Stomach (tissue), 19 donors: ENCODE data around the gene RPS3. TPM values are rescaled to one million over a fixed set of nuclear protein-coding genes. Genes with fewer than 3 reads are reported as not detected.
A peak's percentile ranks its signal among the peaks of the same experiment; 100 is the strongest.

ENCODE experiments used
- DNase-seq, 2 donors: peaks; one replicate each; pipeline versions ENCODE4 v3.0.0 to v3.0.0-alpha.2; 2013 to 2019
- H3K27ac ChIP-seq, 5 donors: fragments of 200-600 bp in 4 of 5; sonication (generic) in 4 of 5; one replicate each; pipeline ENCODE4 v1.5.1; 2013 to 2019; ENCODE audit warnings: mild to moderate bottlenecking in 1 of 5, moderate library complexity in 1 of 5
- H3K27me3 ChIP-seq, 3 donors: fragments of 200-600 bp; sonication (generic); one replicate each; pipeline ENCODE4 v1.5.1; 2017 to 2019; ENCODE audit warnings: mixed run types in 1 of 3
- H3K36me3 ChIP-seq, 4 donors: fragments of 200-600 bp; sonication (generic); 1 replicate in 3 of 4; 2 replicates in 1 of 4; pipeline ENCODE4 v1.5.1; 2016 to 2019
- H3K4me1 ChIP-seq, 4 donors: fragments of 200-600 bp; sonication (generic); one replicate each; pipeline ENCODE4 v1.5.1; 2016 to 2019
- H3K4me3 ChIP-seq, 4 donors: fragments of 200-600 bp; sonication (generic) in 3 of 4; one replicate each; pipeline ENCODE4 v1.5.1; 2016 to 2019; ENCODE audit warnings: mild to moderate bottlenecking in 1 of 4
- H3K9me3 ChIP-seq, 4 donors: fragments of 200-600 bp; sonication (generic); one replicate each; pipeline ENCODE4 v1.5.1; 2016 to 2019
- EP300 ChIP-seq: sonication (generic); formaldehyde crosslinking; IDR thresholded peaks from one replicate; pipeline ENCODE4 v1.6.1; 2017; ENCODE audit warnings: antibody characterized with exemption
- POLR2A ChIP-seq, 4 donors: fragments of 450-650 bp; IDR thresholded peaks; one replicate each; pipeline ENCODE4 v1.6.1; 2016; ENCODE audit warnings: antibody characterized with exemption in 4 of 4, control low read depth in 2 of 4, mild to moderate bottlenecking in 1 of 4, moderate library complexity in 1 of 4
- POLR2AphosphoS5 ChIP-seq, 3 donors: sonication (generic); formaldehyde crosslinking; IDR thresholded peaks; one replicate each; pipeline ENCODE4 v1.6.1; 2016; ENCODE audit warnings: antibody characterized with exemption in 3 of 3
- WGBS, 5 donors: extraction: QIAGEN DNeasy Blood & Tissue Kit in 3 of 5; methylation state at CpG; one replicate each; pipeline versions ENCODE4 v1.1.5 to v1.1.7; 2013 to 2018; 5-methylcytosine and 5-hydroxymethylcytosine counted together
- intact Hi-C: fragments of 100-400 bp; cut with DNase I; formaldehyde crosslinking; loops from one replicate; pipeline ENCODE4 v1.15.1; 2023; ENCODE audit warnings: low total_unique reads
- long read RNA-seq, 10 donors: transcript quantifications; one replicate each; lab custom pipeline, GENCODE V29; 2026
- polyA plus RNA-seq, 3 donors: library from polyadenylated mRNA; stranded (reverse); fragments of 200-250 nt; gene quantifications; one replicate each; pipeline ENCODE4 v1.2.3, GENCODE V29; 2013
- total RNA-seq, 5 donors: library from RNA; depleted of rRNA; stranded (reverse); fragments of >200 nt; gene quantifications; one replicate each; pipeline versions ENCODE4 v1.1.0 to v1.2.3, GENCODE V29; 2014 to 2016
- TF ChIP-seq, protein P1 (sequence below), 7 experiments: fragments of 450-650 bp in 4 of 7; fragments of 200-600 bp in 3 of 7; sonication (generic) in 3 of 7; IDR thresholded peaks; one replicate each; pipeline ENCODE4 v1.5.1; 2016 to 2019; ENCODE audit warnings: antibody characterized with exemption in 7 of 7, control low read depth in 2 of 7, mild to moderate bottlenecking in 1 of 7
- donor health status: healthy with polysubstance abuse.
- donor health status: Bipolar disorder and iron deficiency.
- donor health status: healthy.

RPS3 gene
- total RNA-seq: 1,000 to 10,000 TPM in 3 of 5 donors, 100 to 1,000 TPM in 2; 607 to 1,681 (median 1,272) TPM
- polyA plus RNA-seq: 1,000 to 10,000 TPM; 2,719 to 3,770 (median 2,836) TPM
- long read RNA-seq, donor 1, transcript RPS3-217 (7 exons, 2,097 nt): major isoform, 459 of 660 reads
- long read RNA-seq, donor 1, transcript RPS3-203 (6 exons, 866 nt): minor isoform, 31 of 660 reads
- long read RNA-seq, donor 1, transcript RPS3-214 (4 exons, 1,878 nt): minor isoform, 6 of 660 reads
- long read RNA-seq, donor 1, partial matches to known transcripts: 144 of 660 reads
- long read RNA-seq, donor 1, other reads (novel, unspliced or antisense): 15 of 660 reads
- long read RNA-seq, donor 2, transcript RPS3-209 (7 exons, 1,306 nt): minor isoform, 7 of 1,062 reads
- long read RNA-seq, donor 2, transcript RPS3-203 (6 exons, 866 nt): minor isoform, 31 of 1,062 reads
- long read RNA-seq, donor 2, transcript RPS3-217 (7 exons, 2,097 nt): major isoform, 812 of 1,062 reads
- long read RNA-seq, donor 2, partial matches to known transcripts: 183 of 1,062 reads
- long read RNA-seq, donor 2, other reads (novel, unspliced or antisense): 22 of 1,062 reads
- long read RNA-seq, donor 3, transcript RPS3-203 (6 exons, 866 nt): minor isoform, 51 of 1,034 reads
- long read RNA-seq, donor 3, transcript RPS3-217 (7 exons, 2,097 nt): major isoform, 644 of 1,034 reads
- long read RNA-seq, donor 3, partial matches to known transcripts: 287 of 1,034 reads
- long read RNA-seq, donor 3, other reads (novel, unspliced or antisense): 42 of 1,034 reads
- long read RNA-seq, donor 4, transcript RPS3-217 (7 exons, 2,097 nt): major isoform, 124 of 169 reads
- long read RNA-seq, donor 4, transcript RPS3-209 (7 exons, 1,306 nt): minor isoform, 5 of 169 reads
- long read RNA-seq, donor 4, partial matches to known transcripts: 35 of 169 reads
- long read RNA-seq, donor 4, other reads (novel, unspliced or antisense): 0 of 169 reads
- long read RNA-seq, donor 5, transcript RPS3-216 (7 exons, 796 nt): minor isoform, 5 of 1,280 reads
- long read RNA-seq, donor 5, transcript RPS3-203 (6 exons, 866 nt): minor isoform, 70 of 1,280 reads
- long read RNA-seq, donor 5, transcript RPS3-217 (7 exons, 2,097 nt): major isoform, 682 of 1,280 reads
- long read RNA-seq, donor 5, transcript RPS3-214 (4 exons, 1,878 nt): minor isoform, 6 of 1,280 reads
- long read RNA-seq, donor 5, partial matches to known transcripts: 380 of 1,280 reads
- long read RNA-seq, donor 5, other reads (novel, unspliced or antisense): 132 of 1,280 reads
- long read RNA-seq, donor 6, transcript RPS3-217 (7 exons, 2,097 nt): major isoform, 2,314 of 3,300 reads
- long read RNA-seq, donor 6, transcript RPS3-203 (6 exons, 866 nt): minor isoform, 120 of 3,300 reads
- long read RNA-seq, donor 6, transcript RPS3-214 (4 exons, 1,878 nt): minor isoform, 17 of 3,300 reads
- long read RNA-seq, donor 6, transcript RPS3-216 (7 exons, 796 nt): minor isoform, 13 of 3,300 reads
- long read RNA-seq, donor 6, partial matches to known transcripts: 703 of 3,300 reads
- long read RNA-seq, donor 6, other reads (novel, unspliced or antisense): 117 of 3,300 reads
- long read RNA-seq, donor 7, transcript RPS3-203 (6 exons, 866 nt): minor isoform, 81 of 1,684 reads
- long read RNA-seq, donor 7, transcript RPS3-214 (4 exons, 1,878 nt): minor isoform, 11 of 1,684 reads
- long read RNA-seq, donor 7, transcript RPS3-217 (7 exons, 2,097 nt): major isoform, 896 of 1,684 reads
- long read RNA-seq, donor 7, partial matches to known transcripts: 570 of 1,684 reads
- long read RNA-seq, donor 7, other reads (novel, unspliced or antisense): 118 of 1,684 reads
- long read RNA-seq, donor 8, transcript RPS3-203 (6 exons, 866 nt): minor isoform, 85 of 1,815 reads
- long read RNA-seq, donor 8, transcript RPS3-216 (7 exons, 796 nt): minor isoform, 9 of 1,815 reads
- long read RNA-seq, donor 8, transcript RPS3-217 (7 exons, 2,097 nt): major isoform, 1,097 of 1,815 reads
- long read RNA-seq, donor 8, transcript RPS3-214 (4 exons, 1,878 nt): minor isoform, 5 of 1,815 reads
- long read RNA-seq, donor 8, partial matches to known transcripts: 504 of 1,815 reads
- long read RNA-seq, donor 8, other reads (novel, unspliced or antisense): 107 of 1,815 reads
- long read RNA-seq, donor 9, transcript RPS3-217 (7 exons, 2,097 nt): major isoform, 968 of 1,966 reads
- long read RNA-seq, donor 9, transcript RPS3-214 (4 exons, 1,878 nt): minor isoform, 15 of 1,966 reads
- long read RNA-seq, donor 9, transcript RPS3-209 (7 exons, 1,306 nt): minor isoform, 7 of 1,966 reads
- long read RNA-seq, donor 9, transcript RPS3-203 (6 exons, 866 nt): minor isoform, 106 of 1,966 reads
- long read RNA-seq, donor 9, partial matches to known transcripts: 763 of 1,966 reads
- long read RNA-seq, donor 9, other reads (novel, unspliced or antisense): 96 of 1,966 reads
- long read RNA-seq, donor 10, transcript RPS3-217 (7 exons, 2,097 nt): major isoform, 538 of 787 reads
- long read RNA-seq, donor 10, transcript RPS3-214 (4 exons, 1,878 nt): minor isoform, 7 of 787 reads
- long read RNA-seq, donor 10, transcript RPS3-203 (6 exons, 866 nt): minor isoform, 26 of 787 reads
- long read RNA-seq, donor 10, partial matches to known transcripts: 205 of 787 reads
- long read RNA-seq, donor 10, other reads (novel, unspliced or antisense): 6 of 787 reads

GRCh38 chr11:75399344-75400145 is at the start of gene RPS3:
Gene RPS3 (plus strand): TSS chr11:75399518. CDS start chr11:75399548, 30 bp downstream.
- intact Hi-C loops: no loop called here
- peak within 1 kb of the TSS; percentile 61 to 93 (median 72) for H3K4me3 ChIP-seq
- WGBS, 5 donors: 0 to 1% (median 1%) methylated on average over 31 to 55 of the region's 55 CpGs
- H3K27me3 ChIP-seq: no peaks in the 10 kb centered on the region
- H3K27ac ChIP-seq: peak within 1 kb of the TSS; percentile 87 to 98 (median 95)
- H3K36me3 ChIP-seq: peaks cover 38 to 39% (median 39%) of the 10 kb centered on the region in 4 donors
- DNase-seq: peak; percentile 94 to 98
- H3K4me1 ChIP-seq: peaks cover 27 to 45% (median 33%) of the 10 kb centered on the region in 4 donors
- no peaks in the 10 kb centered on the region for H3K9me3 ChIP-seq
- TF ChIP-seq EP300 (no peak), POLR2AphosphoS5 (IDR thresholded peaks at IDR 0.05) (peak; percentile 98 to 99 (median 98)), POLR2A (IDR thresholded peaks at IDR 0.05) (peak in 2 of 4 donors; percentile 42 to 59)
- TF ChIP-seq, protein P1, sequence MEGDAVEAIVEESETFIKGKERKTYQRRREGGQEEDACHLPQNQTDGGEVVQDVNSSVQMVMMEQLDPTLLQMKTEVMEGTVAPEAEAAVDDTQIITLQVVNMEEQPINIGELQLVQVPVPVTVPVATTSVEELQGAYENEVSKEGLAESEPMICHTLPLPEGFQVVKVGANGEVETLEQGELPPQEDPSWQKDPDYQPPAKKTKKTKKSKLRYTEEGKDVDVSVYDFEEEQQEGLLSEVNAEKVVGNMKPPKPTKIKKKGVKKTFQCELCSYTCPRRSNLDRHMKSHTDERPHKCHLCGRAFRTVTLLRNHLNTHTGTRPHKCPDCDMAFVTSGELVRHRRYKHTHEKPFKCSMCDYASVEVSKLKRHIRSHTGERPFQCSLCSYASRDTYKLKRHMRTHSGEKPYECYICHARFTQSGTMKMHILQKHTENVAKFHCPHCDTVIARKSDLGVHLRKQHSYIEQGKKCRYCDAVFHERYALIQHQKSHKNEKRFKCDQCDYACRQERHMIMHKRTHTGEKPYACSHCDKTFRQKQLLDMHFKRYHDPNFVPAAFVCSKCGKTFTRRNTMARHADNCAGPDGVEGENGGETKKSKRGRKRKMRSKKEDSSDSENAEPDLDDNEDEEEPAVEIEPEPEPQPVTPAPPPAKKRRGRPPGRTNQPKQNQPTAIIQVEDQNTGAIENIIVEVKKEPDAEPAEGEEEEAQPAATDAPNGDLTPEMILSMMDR (IDR thresholded peaks at IDR 0.05): peak in 1 of 7 experiments; percentile 25

DNA sequence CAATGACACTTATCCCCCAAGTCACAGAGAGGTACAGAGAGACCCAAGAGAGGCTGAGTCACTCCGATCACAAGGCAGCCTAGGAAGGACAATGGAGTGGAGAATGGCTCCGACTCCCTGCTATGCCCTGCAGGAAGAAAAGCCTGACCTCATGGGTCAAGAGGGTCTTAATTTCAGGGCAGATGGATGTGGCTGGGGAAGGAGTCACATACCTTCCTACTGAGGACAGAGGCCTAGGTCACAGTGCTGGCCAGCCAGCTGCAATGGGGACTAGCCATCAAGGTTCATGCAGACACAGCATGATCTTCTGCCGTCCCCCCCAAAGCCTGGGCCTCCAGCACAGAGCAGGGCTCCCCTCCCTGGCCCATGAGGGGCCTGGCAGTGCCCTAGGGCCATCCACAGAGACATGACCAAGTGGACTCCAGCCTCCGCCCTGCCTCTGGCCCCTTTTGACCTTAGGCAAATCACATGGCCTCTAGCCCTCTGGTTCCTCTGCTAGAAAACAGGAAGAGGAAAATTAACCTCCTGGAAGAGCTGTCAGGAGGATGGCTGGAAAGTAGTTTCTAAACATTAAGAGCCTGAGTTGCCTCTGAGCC is 49.7 kb upstream of the RPS3 start:
- WGBS, 5 donors: 50 to 64% (median 61%) methylated on average over 4 of the region's 4 CpGs
- peaks cover 71 to 85% (median 81%) of the 10 kb centered on the region in 4 donors for H3K4me1 ChIP-seq
- no peak for TF ChIP-seq POLR2AphosphoS5 (IDR thresholded peaks at IDR 0.05)
- TF ChIP-seq POLR2A (IDR thresholded peaks at IDR 0.05): no peak
- no peak for TF ChIP-seq EP300
- TF ChIP-seq, protein P1 (IDR thresholded peaks at IDR 0.05): no peak
- intact Hi-C loops: no loop called here
- H3K9me3 ChIP-seq: no peaks in the 10 kb centered on the region
- peak overlapping the region; percentile 95 to 98 (median 97) for H3K27ac ChIP-seq
- H3K27me3 ChIP-seq: no peaks in the 10 kb centered on the region
- H3K4me3 ChIP-seq: peak overlapping the region; percentile 66 to 92 (median 76)
- no peak for DNase-seq
- no peaks in the 10 kb centered on the region for H3K36me3 ChIP-seq
